Osteoblast (primary cell): ENCODE results near the gene SLC5A5. TPM values are rescaled to one million over a fixed set of nuclear protein-coding genes. Genes with fewer than 3 reads are reported as not detected.

ENCODE experiments used
- DNase-seq: peaks from one replicate; pipeline ENCODE4 v3.0.0; 2011; ENCODE audit warnings: low spot score, mixed read lengths; ENCODE audit not compliant: insufficient read length; ENCODE audit errors: missing footprints
- H2AFZ ChIP-seq: 2 replicates; pipeline ENCODE4 v1.6.0; 2011; ENCODE audit warnings: mild to moderate bottlenecking, low read length
- H3K27ac ChIP-seq: 2 replicates; pipeline ENCODE4 v1.5.1; 2011; ENCODE audit warnings: mild to moderate bottlenecking, low read depth, low read length, moderate library complexity
- H3K27me3 ChIP-seq: 2 replicates; pipeline ENCODE4 v1.6.0; 2012; ENCODE audit warnings: mild to moderate bottlenecking, control low read depth, inconsistent platforms, low read length, moderate library complexity; ENCODE audit not compliant: insufficient read depth
- H3K36me3 ChIP-seq: 2 replicates; pipeline ENCODE4 v1.5.1; 2011; ENCODE audit warnings: mild to moderate bottlenecking, low read length, control low read depth, moderate library complexity; ENCODE audit not compliant: insufficient read depth
- H3K4me1 ChIP-seq: 2 replicates; pipeline ENCODE4 v1.5.1; 2011; ENCODE audit warnings: mild to moderate bottlenecking, low read length, control low read depth, moderate library complexity; ENCODE audit not compliant: insufficient read depth
- H3K4me2 ChIP-seq: 2 replicates; pipeline ENCODE4 v1.6.0; 2011; ENCODE audit warnings: mild to moderate bottlenecking, low read length; ENCODE audit not compliant: insufficient read depth
- H3K4me3 ChIP-seq: fragments of 200-600 bp; sonication (generic); 3 replicates; pipeline ENCODE4 v1.5.1; 2012; ENCODE audit warnings: mild to moderate bottlenecking, low read length, inconsistent platforms; ENCODE audit not compliant: insufficient read depth
- H3K79me2 ChIP-seq: 2 replicates; pipeline ENCODE4 v1.6.0; 2012; ENCODE audit warnings: mild to moderate bottlenecking, low read length, control low read depth, inconsistent platforms; ENCODE audit not compliant: insufficient read depth
- H3K9me3 ChIP-seq: 2 replicates; pipeline ENCODE4 v1.5.1; 2011; ENCODE audit warnings: low read depth, low read length, control low read depth
- H4K20me1 ChIP-seq: 2 replicates; pipeline ENCODE4 v1.6.0; 2012; ENCODE audit warnings: mild to moderate bottlenecking, low read length, control low read depth; ENCODE audit not compliant: insufficient read depth
- CTCF ChIP-seq: IDR thresholded peaks from 2 replicates; pipeline ENCODE4 v1.5.1; 2011; ENCODE audit warnings: mild to moderate bottlenecking, low read depth, low read length, moderate library complexity; ENCODE audit errors: extremely low read depth
- total RNA-seq: library from RNA; depleted of rRNA; stranded (reverse); fragments of >200 nt; gene quantifications from 2 replicates; pipeline ENCODE4 v1.2.3, GENCODE V29; 2012

Gene SLC5A5
- total RNA-seq, 1 donor: under 0.01 TPM

GRCh38 chr19:17873786-17874757 is 2.3 kb downstream of the SLC5A5 start:
- DNase-seq: peak; percentile 92
- Histone ChIP-seq H3K36me3 (no peaks in the 10 kb centered on the region), H3K9me3 (no peaks in the 10 kb centered on the region), H3K4me3 (no peak overlapping the region), H3K27me3 (peaks cover 49% of the 10 kb centered on the region), H3K79me2 (no peaks in the 10 kb centered on the region), H4K20me1 (no peaks in the 10 kb centered on the region), H2AFZ (no peak overlapping the region), H3K27ac (no peak overlapping the region), H3K4me2 (no peak overlapping the region), H3K4me1 (no peaks in the 10 kb centered on the region)
- no peak for TF ChIP-seq CTCF

- Histone ChIP-seq H3K9me3 (no peaks in the 10 kb centered on the region), H3K4me2 (no peak overlapping the region), H3K79me2 (no peaks in the 10 kb centered on the region), H3K4me1 (no peaks in the 10 kb centered on the region), H3K36me3 (no peaks in the 10 kb centered on the region), H4K20me1 (no peaks in the 10 kb centered on the region), H3K27me3 (peaks cover 44% of the 10 kb centered on the region), H3K27ac (no peak overlapping the region), H2AFZ (no peak overlapping the region), H3K4me3 (no peak overlapping the region)
- DNase-seq: no peak
- TF ChIP-seq CTCF: no peak
These were observed 3.0 kb downstream of the SLC5A5 start for GRCh38 chr19:17874758-17875135.

GRCh38 chr19:17877696-17878095 is 6.0 kb downstream of the SLC5A5 start:
- Histone ChIP-seq H2AFZ (no peak overlapping the region), H3K4me3 (no peak overlapping the region), H3K9me3 (no peaks in the 10 kb centered on the region), H3K79me2 (no peaks in the 10 kb centered on the region), H3K27me3 (peaks cover 17% of the 10 kb centered on the region), H3K27ac (no peak overlapping the region), H3K4me2 (no peak overlapping the region), H3K36me3 (no peaks in the 10 kb centered on the region), H4K20me1 (no peaks in the 10 kb centered on the region), H3K4me1 (no peaks in the 10 kb centered on the region)
- no peak for TF ChIP-seq CTCF
- no peak for DNase-seq

- Histone ChIP-seq H3K79me2 (no peaks in the 10 kb centered on the region), H3K4me2 (no peak overlapping the region), H3K4me1 (no peaks in the 10 kb centered on the region), H4K20me1 (no peaks in the 10 kb centered on the region), H3K4me3 (no peak overlapping the region), H3K27ac (no peak overlapping the region), H3K36me3 (no peaks in the 10 kb centered on the region), H3K9me3 (no peaks in the 10 kb centered on the region), H2AFZ (no peak overlapping the region), H3K27me3 (peaks cover 3% of the 10 kb centered on the region)
- TF ChIP-seq CTCF: no peak
- DNase-seq: peak; percentile 60
These were observed 7.7 kb downstream of the SLC5A5 start for GRCh38 chr19:17879466-17879865.
